Body of pancreas (tissue), 4 donors: ENCODE results near the gene NGFR. TPM values are rescaled to one million over a fixed set of nuclear protein-coding genes. Genes with fewer than 3 reads are reported as not detected.

ENCODE experiments used
- ATAC-seq: fragments of 150-250 bp; one replicate; pipeline ENCODE4 v1.9.1; 2016
- DNase-seq, 4 donors: peaks; one replicate each; pipeline ENCODE4 v3.0.0-alpha.2; 2019
- H3K27ac ChIP-seq, 4 donors: fragments of 200-600 bp; sonication (generic); 1 replicate in 3 of 4; 2 replicates in 1 of 4; pipeline versions ENCODE4 v1.5.1 to v1.6.1; 2016 to 2019; ENCODE audit warnings: mild to moderate bottlenecking in 1 of 4, mixed read lengths in 1 of 4, moderate library complexity in 1 of 4
- H3K27me3 ChIP-seq, 2 donors: fragments of 200-600 bp; sonication (generic); one replicate each; pipeline ENCODE4 v1.6.0; 2016; ENCODE audit warnings: mild to moderate bottlenecking in 1 of 2
- H3K36me3 ChIP-seq, 2 donors: fragments of 200-600 bp; sonication (generic); replicated peaks in 1 of 2; 2 replicates each; pipeline ENCODE4 v1.5.1; 2016; ENCODE audit warnings: low read depth in 2 of 2; ENCODE audit not compliant: insufficient read depth in 1 of 2
- H3K4me1 ChIP-seq: fragments of 200-600 bp; sonication (generic); one replicate; pipeline ENCODE4 v1.6.0; 2016
- H3K4me3 ChIP-seq, 2 donors: fragments of 200-600 bp; sonication (generic); 1 replicate in 1 of 2; 2 replicates in 1 of 2; pipeline ENCODE4 v1.5.1; 2016 to 2019
- H3K9me3 ChIP-seq, 3 donors: fragments of 200-600 bp; sonication (generic); 1 replicate in 2 of 3; 2 replicates in 1 of 3; pipeline ENCODE4 v1.5.1; 2016
- POLR2A ChIP-seq, 3 donors: fragments of 450-650 bp; IDR thresholded peaks; one replicate each; pipeline ENCODE4 v1.6.1; 2016; ENCODE audit warnings: antibody characterized with exemption in 3 of 3, mild to moderate bottlenecking in 2 of 3
- WGBS, 2 donors: methylation state at CpG; one replicate each; pipeline ENCODE4 v1.1.5; 2017; 5-methylcytosine and 5-hydroxymethylcytosine counted together
- intact Hi-C: fragments of 100-400 bp; cut with DNase I; formaldehyde crosslinking; loops from one replicate; pipeline ENCODE4 v1.15.1; 2023
- total RNA-seq, 2 donors: library from RNA; depleted of rRNA; stranded (reverse); fragments of >200 nt; gene quantifications; one replicate each; pipeline ENCODE4 v1.1.0, GENCODE V29; 2016
- TF ChIP-seq, protein P1 (sequence below), 7 experiments: fragments of 450-650 bp in 4 of 7; fragments of 200-600 bp in 3 of 7; sonication (generic) in 3 of 7; IDR thresholded peaks; one replicate each; pipeline ENCODE4 v1.5.1; 2016 to 2019; ENCODE audit warnings: antibody characterized with exemption in 7 of 7

NGFR gene
- total RNA-seq, 2 donors from 2014 or later, result 10.1 to 27.7 TPM

DNA sequence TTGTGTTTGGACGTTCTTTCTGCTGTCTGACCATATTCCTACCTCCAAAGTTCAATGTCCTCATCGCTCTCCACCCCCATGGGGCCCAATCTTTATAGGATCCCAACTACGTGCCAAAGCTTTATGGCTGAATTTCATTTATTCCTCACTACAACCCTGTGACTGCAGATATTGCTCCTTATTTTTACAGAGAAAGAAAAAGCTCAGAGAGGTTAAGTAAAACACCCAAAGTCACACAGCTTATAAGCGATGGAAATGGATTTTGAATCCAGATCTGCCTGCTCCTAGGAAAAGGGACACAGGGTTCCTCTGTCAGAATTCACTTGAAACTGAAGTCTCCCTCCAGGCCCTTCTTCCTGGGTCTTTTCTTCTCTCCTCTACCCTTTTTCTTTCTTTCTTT lies 9.3 kb downstream of the NGFR start:
- Histone ChIP-seq H3K4me1 (no peaks in the 10 kb centered on the region), H3K36me3 (no peaks in the 10 kb centered on the region), H3K27ac (no peak overlapping the region), H3K4me3 (no peak overlapping the region), H3K9me3 (no peaks in the 10 kb centered on the region), H3K27me3 (no peaks in the 10 kb centered on the region)
- DNase-seq (no peak), ATAC-seq (no peak)
- intact Hi-C loops, result loop anchor here (5.0 kb wide), 1 partner anchor 53 kb away; no protein-coding TSS in a partner anchor
- WGBS, 2 donors, result 68 to 69% methylated on average over 4 of the region's 4 CpGs
- TF ChIP-seq POLR2A (IDR thresholded peaks at IDR 0.05), result no peak
- TF ChIP-seq, protein P1, sequence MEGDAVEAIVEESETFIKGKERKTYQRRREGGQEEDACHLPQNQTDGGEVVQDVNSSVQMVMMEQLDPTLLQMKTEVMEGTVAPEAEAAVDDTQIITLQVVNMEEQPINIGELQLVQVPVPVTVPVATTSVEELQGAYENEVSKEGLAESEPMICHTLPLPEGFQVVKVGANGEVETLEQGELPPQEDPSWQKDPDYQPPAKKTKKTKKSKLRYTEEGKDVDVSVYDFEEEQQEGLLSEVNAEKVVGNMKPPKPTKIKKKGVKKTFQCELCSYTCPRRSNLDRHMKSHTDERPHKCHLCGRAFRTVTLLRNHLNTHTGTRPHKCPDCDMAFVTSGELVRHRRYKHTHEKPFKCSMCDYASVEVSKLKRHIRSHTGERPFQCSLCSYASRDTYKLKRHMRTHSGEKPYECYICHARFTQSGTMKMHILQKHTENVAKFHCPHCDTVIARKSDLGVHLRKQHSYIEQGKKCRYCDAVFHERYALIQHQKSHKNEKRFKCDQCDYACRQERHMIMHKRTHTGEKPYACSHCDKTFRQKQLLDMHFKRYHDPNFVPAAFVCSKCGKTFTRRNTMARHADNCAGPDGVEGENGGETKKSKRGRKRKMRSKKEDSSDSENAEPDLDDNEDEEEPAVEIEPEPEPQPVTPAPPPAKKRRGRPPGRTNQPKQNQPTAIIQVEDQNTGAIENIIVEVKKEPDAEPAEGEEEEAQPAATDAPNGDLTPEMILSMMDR (IDR thresholded peaks at IDR 0.05), result no peak

DNA sequence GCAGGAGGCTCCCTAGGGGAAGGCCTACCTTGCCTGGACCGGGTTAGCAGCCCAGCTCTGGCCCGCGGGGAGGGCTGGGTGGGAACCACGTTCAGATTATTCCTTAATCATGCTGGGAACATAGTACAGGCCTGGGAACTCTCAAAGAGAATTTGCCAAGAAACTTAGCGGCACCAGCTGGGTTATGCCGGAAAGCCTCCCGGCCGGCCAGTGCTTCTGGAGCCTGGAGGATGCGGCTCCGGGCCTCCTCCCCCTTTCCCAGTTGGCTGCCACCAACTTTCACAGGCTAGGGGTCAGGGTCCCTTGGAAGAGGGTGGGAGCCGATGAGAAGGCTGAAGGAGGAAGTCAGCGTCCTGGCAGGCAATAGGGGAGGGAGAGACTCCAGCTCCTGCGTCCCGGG lies 10.8 kb downstream of the NGFR start:
- no peaks in the 10 kb centered on the region for H3K4me1 ChIP-seq
- H3K9me3 ChIP-seq, result no peaks in the 10 kb centered on the region
- ATAC-seq (no peak), DNase-seq (no peak)
- H3K36me3 ChIP-seq, result no peaks in the 10 kb centered on the region
- WGBS, 2 donors, result 61 to 68% methylated on average over 5 to 14 of the region's 14 CpGs
- H3K27me3 ChIP-seq, result no peaks in the 10 kb centered on the region
- no peak overlapping the region for H3K27ac ChIP-seq
- no peak overlapping the region for H3K4me3 ChIP-seq
- intact Hi-C loops, result no loop called here
- TF ChIP-seq POLR2A (IDR thresholded peaks at IDR 0.05), result no peak
- TF ChIP-seq, protein P1 (IDR thresholded peaks at IDR 0.05), result no peak

DNA sequence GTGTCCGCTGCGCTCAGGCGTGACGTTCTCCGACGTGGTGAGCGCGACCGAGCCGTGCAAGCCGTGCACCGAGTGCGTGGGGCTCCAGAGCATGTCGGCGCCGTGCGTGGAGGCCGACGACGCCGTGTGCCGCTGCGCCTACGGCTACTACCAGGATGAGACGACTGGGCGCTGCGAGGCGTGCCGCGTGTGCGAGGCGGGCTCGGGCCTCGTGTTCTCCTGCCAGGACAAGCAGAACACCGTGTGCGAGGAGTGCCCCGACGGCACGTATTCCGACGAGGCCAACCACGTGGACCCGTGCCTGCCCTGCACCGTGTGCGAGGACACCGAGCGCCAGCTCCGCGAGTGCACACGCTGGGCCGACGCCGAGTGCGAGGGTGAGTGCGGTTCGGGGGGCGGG lies 11.2 kb downstream of the NGFR start:
- 88 to 96% methylated on average over 31 to 52 of the region's 57 CpGs for WGBS, 2 donors
- intact Hi-C loops, result no loop called here
- Histone ChIP-seq H3K27ac (no peak overlapping the region), H3K36me3 (no peaks in the 10 kb centered on the region), H3K9me3 (no peaks in the 10 kb centered on the region), H3K27me3 (no peaks in the 10 kb centered on the region), H3K4me1 (no peaks in the 10 kb centered on the region), H3K4me3 (no peak overlapping the region)
- DNase-seq, result no peak
- no peak for TF ChIP-seq POLR2A (IDR thresholded peaks at IDR 0.05)
- TF ChIP-seq, protein P1 (IDR thresholded peaks at IDR 0.05), result no peak
- ATAC-seq, result no peak

DNA sequence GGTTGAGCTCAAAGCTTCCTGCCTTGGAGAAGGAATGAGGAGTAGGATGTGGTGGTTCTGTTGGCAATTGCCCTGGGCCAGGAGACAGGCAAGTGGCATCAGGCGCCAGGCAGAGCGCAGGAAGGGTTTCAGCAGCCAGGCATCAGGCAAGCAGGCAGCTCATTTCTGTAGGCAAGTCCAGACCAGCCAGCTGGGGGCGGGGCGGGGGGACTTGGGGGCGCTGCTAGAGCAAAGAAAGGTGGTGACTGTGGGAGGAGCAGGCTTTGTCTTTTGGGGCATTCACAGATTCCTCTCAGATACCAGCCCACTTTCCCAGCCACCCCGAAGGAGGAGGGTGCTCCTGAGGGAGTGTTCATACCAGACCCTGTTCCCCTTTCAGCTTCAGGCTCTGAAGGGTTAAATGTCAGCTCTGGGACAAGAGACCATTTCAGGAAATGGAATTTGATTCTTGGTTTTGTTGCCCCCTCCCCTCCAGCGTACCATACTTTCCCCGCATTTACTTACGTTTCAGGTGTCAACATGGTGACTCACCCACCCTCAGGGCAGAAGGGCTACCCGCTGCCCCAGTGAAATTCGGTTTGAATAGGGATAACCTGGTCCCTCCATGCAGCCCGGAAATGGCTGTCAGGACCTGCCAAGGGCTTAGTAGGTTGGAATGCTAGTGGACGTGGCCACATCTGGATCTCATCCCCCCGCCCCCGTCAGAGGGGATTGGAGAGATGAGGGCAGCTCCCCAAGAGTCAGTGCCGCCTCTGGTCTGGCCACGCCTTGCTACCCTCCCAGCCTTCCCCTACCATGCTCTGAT lies 13.2 kb downstream of the NGFR start:
- no peak for ATAC-seq
- TF ChIP-seq, protein P1 (IDR thresholded peaks at IDR 0.05), result no peak
- 11 to 25% methylated on average over 8 to 17 of the region's 17 CpGs for whole genome bisulfite sequencing, 2 donors
- Histone ChIP-seq H3K36me3 (no peaks in the 10 kb centered on the region), H3K27ac (no peak overlapping the region), H3K4me1 (no peaks in the 10 kb centered on the region), H3K4me3 (no peak overlapping the region), H3K9me3 (no peaks in the 10 kb centered on the region), H3K27me3 (no peaks in the 10 kb centered on the region)
- DNase-seq, result no peak
- intact Hi-C loops, result no loop called here
